HepG2 (cell line): ENCODE measurements around the gene IL16. TPM values are rescaled to one million over a fixed set of nuclear protein-coding genes. Genes with fewer than 3 reads are reported as not detected.
A peak's percentile ranks its signal among the peaks of the same experiment; 100 is the strongest.

ENCODE experiments used
- AGO1 ChIP-seq: fragments of 200-400 bp; formaldehyde crosslinking; IDR thresholded peaks from 2 replicates; pipeline ENCODE4 v1.6.1; 2017; ENCODE audit warnings: mild to moderate bottlenecking, low read depth, low read length, moderate library complexity; ENCODE audit not compliant: poor library complexity, severe bottlenecking
- AGO2 ChIP-seq: fragments of 200-400 bp; formaldehyde crosslinking; optimal IDR thresholded peaks from 2 replicates; pipeline ENCODE3; 2017; ENCODE audit warnings: mild to moderate bottlenecking, low read depth, low read length, moderate library complexity
- ELF3 ChIP-seq: IDR thresholded peaks from 2 replicates; pipeline ENCODE4 v1.6.1; 2016; ENCODE audit warnings: missing genetic modification reagents, missing compliant biosample characterization
- GABPB1 ChIP-seq: IDR thresholded peaks from 2 replicates; pipeline ENCODE4 v1.6.1; 2016; ENCODE audit warnings: mild to moderate bottlenecking, missing genetic modification reagents, moderate library complexity, missing compliant biosample characterization
- HES4 ChIP-seq: sonication (generic); formaldehyde crosslinking; IDR thresholded peaks from 2 replicates; pipeline ENCODE4 v1.9.0; 2021; ENCODE audit warnings: mild to moderate bottlenecking, missing genetic modification reagents, borderline replicate concordance
- HNRNPL ChIP-seq: fragments of 200-400 bp; formaldehyde crosslinking; IDR thresholded peaks from 2 replicates; pipeline ENCODE4 v1.6.1; 2017; ENCODE audit warnings: mild to moderate bottlenecking, low read depth, low read length
- IRX3 ChIP-seq: sonication (generic); formaldehyde crosslinking; IDR thresholded peaks from 2 replicates; pipeline ENCODE4 v1.8.1; 2023; ENCODE audit warnings: mild to moderate bottlenecking, low read depth, missing genetic modification reagents, borderline replicate concordance
- KDM6A ChIP-seq: IDR thresholded peaks from 2 replicates; pipeline ENCODE4 v1.6.1; 2016; ENCODE audit warnings: low read depth
- NFRKB ChIP-seq: fragments of 450-650 bp; IDR thresholded peaks from 2 replicates; pipeline ENCODE4 v1.6.1; 2017
- RFX3 ChIP-seq: IDR thresholded peaks from 2 replicates; pipeline ENCODE4 v1.6.1; 2016; ENCODE audit warnings: missing biosample characterization, missing genetic modification reagents
- RNF2 ChIP-seq: fragments of 450-650 bp; conservative IDR thresholded peaks from 2 replicates; pipeline ENCODE4 v1.6.1; 2016; ENCODE audit warnings: low read depth
- SP2 ChIP-seq: sonication (generic); formaldehyde crosslinking; IDR thresholded peaks from 2 replicates; pipeline ENCODE4 v1.5.1; 2020; ENCODE audit warnings: mild to moderate bottlenecking, missing genetic modification reagents
- ZFX ChIP-seq: sonication (generic); formaldehyde crosslinking; IDR thresholded peaks from 2 replicates; pipeline ENCODE4 v1.4.0; 2020; ENCODE audit warnings: mild to moderate bottlenecking, low read depth, missing genetic modification reagents, moderate library complexity
- ZNF232 ChIP-seq: sonication (generic); formaldehyde crosslinking; IDR thresholded peaks from 2 replicates; pipeline ENCODE4 v1.4.0; 2020; ENCODE audit warnings: missing genetic modification reagents, borderline replicate concordance
- ZNF317 ChIP-seq: sonication (generic); formaldehyde crosslinking; IDR thresholded peaks from 2 replicates; pipeline ENCODE4 v1.5.0; 2020; ENCODE audit warnings: mild to moderate bottlenecking, missing genetic modification reagents
- ZNF670 ChIP-seq: sonication (generic); formaldehyde crosslinking; IDR thresholded peaks from 2 replicates; pipeline ENCODE4 v1.8.0; 2022; ENCODE audit warnings: mild to moderate bottlenecking, missing genetic modification reagents, borderline replicate concordance
- ZNF703 ChIP-seq: sonication (generic); formaldehyde crosslinking; IDR thresholded peaks from 2 replicates; pipeline ENCODE4 v1.5.1; 2020; ENCODE audit warnings: missing genetic modification reagents, mild to moderate bottlenecking, moderate library complexity, borderline replicate concordance
- ZNF83 ChIP-seq: sonication (generic); formaldehyde crosslinking; IDR thresholded peaks from 2 replicates; pipeline ENCODE4 v1.4.0; 2020; ENCODE audit warnings: missing genetic modification reagents, mild to moderate bottlenecking, borderline replicate concordance
- polyA plus RNA-seq, 8 experiments: library from polyadenylated mRNA; depleted of rRNA in 3 of 8; stranded (reverse) in 7 of 8; unstranded in 1 of 8; fragments of >200 nt; fragmentation: Illumina TruSeq in 4 of 8; extraction: Trizol in 4 of 8; gene quantifications; 2 replicates each; pipeline versions ENCODE4 v1.2.1 to v1.2.3, GENCODE V29; 2011 to 2016; ENCODE audit warnings: low read depth in 4 of 8, missing spikeins in 1 of 8, mixed read lengths in 1 of 8; ENCODE audit not compliant: insufficient read depth in 1 of 8
- total RNA-seq, 5 experiments: library from RNA; depleted of rRNA; stranded (reverse); fragments of >200 nt; fragmentation: Illumina TruSeq; extraction: Trizol; gene quantifications; 2 replicates each; pipeline ENCODE4 v1.2.3, GENCODE V29; 2016; ENCODE audit warnings: low read depth in 1 of 5
- TF ChIP-seq, protein P1 (sequence below): sonication (generic); formaldehyde crosslinking; IDR thresholded peaks from 2 replicates; pipeline ENCODE4 v1.9.0; 2021; ENCODE audit warnings: missing genetic modification reagents, borderline replicate concordance
- TF ChIP-seq, protein P2 (sequence below): IDR thresholded peaks from 2 replicates; pipeline ENCODE4 v1.6.1; 2016; ENCODE audit warnings: missing biosample characterization, missing genetic modification reagents, low read depth
- TF ChIP-seq, protein P3 (sequence below): sonication (generic); formaldehyde crosslinking; IDR thresholded peaks from 2 replicates; pipeline ENCODE4 v1.9.0; 2022; ENCODE audit warnings: missing genetic modification reagents, mild to moderate bottlenecking, borderline replicate concordance
- TF ChIP-seq, protein P4 (sequence below): IDR thresholded peaks from 2 replicates; pipeline ENCODE4 v1.6.1; 2016; ENCODE audit warnings: low read depth

The IL16 gene
- total and polyA plus RNA-seq, 2 of the 13 experiments (the other 11 are each of a cell fraction or from before 2014, with no cell fraction given), result 0.03 TPM; not detected in 1

DNA sequence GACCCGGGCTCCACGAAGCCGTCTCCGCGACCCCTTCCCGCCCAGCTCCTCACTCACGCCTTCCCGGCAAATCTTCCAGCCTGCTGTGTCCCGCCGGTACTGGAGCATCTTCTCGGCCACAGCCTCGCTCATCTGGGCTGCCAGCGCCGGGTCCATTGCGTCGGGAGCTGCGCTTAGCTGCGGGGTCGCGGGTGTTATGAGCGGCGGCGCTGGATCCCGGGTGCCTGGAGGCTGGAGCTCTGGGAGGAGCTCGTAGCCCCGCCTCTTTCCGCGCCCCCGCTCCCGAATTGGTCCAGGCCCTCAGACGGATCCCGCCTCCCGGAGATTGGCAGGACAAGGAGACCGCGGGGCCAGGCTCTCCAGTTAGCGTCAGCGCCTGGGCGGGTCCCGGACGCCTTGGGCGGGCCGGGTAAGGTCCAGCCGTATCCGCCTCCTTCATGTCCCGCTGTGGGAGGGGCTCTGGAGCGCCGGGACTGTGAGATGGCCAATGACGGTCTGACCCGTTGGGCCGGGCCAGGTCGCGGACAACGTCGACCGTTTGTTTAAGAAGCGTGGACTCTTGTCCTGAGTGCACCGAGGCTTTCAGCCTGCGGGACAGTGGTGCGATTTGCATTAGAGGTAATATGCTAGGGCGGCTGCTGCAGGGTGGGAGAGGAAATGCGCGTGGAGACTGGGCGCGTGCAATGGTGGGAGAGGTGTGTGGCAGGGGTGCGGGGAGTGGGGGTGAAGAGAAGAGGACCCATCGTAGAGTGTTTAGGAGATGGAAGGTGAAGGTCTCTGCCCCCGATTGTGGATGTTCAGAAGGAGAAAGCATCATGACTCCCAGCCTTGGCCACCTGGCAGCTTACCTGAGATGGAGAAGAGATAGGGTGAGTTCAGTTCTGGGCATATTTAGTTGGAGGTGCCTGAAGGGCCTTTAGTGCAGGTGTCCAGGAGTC is 127.5 kb downstream of the IL16 start, which contains the start of gene STARD5 (continued):
- TF ChIP-seq RNF2, result peak; percentile 52; the same call in 1 of the 2 replicates
- peak; percentile 45; the same call in 1 of the 2 replicates for TF ChIP-seq ZNF670
- no peak for TF ChIP-seq HNRNPL
- no peak for TF ChIP-seq ZFX
- no peak for TF ChIP-seq ZNF703 (CRISPR knock-in tag)
- TF ChIP-seq SP2 (CRISPR knock-in tag), result peak; percentile 93
- no peak for TF ChIP-seq NFRKB
- TF ChIP-seq, protein P1, sequence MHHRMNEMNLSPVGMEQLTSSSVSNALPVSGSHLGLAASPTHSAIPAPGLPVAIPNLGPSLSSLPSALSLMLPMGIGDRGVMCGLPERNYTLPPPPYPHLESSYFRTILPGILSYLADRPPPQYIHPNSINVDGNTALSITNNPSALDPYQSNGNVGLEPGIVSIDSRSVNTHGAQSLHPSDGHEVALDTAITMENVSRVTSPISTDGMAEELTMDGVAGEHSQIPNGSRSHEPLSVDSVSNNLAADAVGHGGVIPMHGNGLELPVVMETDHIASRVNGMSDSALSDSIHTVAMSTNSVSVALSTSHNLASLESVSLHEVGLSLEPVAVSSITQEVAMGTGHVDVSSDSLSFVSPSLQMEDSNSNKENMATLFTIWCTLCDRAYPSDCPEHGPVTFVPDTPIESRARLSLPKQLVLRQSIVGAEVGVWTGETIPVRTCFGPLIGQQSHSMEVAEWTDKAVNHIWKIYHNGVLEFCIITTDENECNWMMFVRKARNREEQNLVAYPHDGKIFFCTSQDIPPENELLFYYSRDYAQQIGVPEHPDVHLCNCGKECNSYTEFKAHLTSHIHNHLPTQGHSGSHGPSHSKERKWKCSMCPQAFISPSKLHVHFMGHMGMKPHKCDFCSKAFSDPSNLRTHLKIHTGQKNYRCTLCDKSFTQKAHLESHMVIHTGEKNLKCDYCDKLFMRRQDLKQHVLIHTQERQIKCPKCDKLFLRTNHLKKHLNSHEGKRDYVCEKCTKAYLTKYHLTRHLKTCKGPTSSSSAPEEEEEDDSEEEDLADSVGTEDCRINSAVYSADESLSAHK (CRISPR knock-in tag), result no peak
- no peak for TF ChIP-seq AGO2
- no peak; the same call in 1 of the 2 replicates for TF ChIP-seq ZNF232
- no peak for TF ChIP-seq KDM6A
- TF ChIP-seq ZNF83 (CRISPR knock-in tag), result 0 out of 2 replicates have a peak, but pooled peaks have one; percentile 58
- TF ChIP-seq ZNF317 (CRISPR knock-in tag), result peak; percentile 50; the same call in 1 of the 2 replicates
- TF ChIP-seq, protein P2, sequence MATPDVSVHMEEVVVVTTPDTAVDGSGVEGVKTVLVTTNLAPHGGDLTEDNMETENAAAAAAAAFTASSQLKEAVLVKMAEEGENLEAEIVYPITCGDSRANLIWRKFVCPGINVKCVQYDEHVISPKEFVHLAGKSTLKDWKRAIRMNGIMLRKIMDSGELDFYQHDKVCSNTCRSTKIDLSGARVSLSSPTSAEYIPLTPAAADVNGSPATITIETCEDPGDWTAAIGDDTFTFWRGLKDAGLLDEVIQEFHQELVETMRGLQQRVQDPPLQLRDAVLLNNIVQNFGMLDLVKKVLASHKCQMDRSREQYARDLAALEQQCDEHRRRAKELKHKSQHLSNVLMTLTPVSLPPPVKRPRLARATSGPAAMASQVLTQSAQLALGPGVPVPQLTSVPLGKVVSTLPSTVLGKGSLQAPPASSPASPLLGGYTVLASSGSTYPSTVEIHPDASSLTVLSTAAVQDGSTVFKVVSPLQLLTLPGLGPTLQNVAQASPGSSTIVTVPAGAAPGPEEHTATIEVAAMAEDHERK (CRISPR knock-in tag), result no peak
- TF ChIP-seq AGO1, result peak; percentile 43
- no peak for TF ChIP-seq HES4 (CRISPR knock-in tag)
- TF ChIP-seq RFX3, result no peak
- TF ChIP-seq, protein P3, sequence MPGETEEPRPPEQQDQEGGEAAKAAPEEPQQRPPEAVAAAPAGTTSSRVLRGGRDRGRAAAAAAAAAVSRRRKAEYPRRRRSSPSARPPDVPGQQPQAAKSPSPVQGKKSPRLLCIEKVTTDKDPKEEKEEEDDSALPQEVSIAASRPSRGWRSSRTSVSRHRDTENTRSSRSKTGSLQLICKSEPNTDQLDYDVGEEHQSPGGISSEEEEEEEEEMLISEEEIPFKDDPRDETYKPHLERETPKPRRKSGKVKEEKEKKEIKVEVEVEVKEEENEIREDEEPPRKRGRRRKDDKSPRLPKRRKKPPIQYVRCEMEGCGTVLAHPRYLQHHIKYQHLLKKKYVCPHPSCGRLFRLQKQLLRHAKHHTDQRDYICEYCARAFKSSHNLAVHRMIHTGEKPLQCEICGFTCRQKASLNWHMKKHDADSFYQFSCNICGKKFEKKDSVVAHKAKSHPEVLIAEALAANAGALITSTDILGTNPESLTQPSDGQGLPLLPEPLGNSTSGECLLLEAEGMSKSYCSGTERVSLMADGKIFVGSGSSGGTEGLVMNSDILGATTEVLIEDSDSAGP (CRISPR knock-in tag), result peak; percentile 50; the same call in 1 of the 2 replicates
- TF ChIP-seq, protein P4, sequence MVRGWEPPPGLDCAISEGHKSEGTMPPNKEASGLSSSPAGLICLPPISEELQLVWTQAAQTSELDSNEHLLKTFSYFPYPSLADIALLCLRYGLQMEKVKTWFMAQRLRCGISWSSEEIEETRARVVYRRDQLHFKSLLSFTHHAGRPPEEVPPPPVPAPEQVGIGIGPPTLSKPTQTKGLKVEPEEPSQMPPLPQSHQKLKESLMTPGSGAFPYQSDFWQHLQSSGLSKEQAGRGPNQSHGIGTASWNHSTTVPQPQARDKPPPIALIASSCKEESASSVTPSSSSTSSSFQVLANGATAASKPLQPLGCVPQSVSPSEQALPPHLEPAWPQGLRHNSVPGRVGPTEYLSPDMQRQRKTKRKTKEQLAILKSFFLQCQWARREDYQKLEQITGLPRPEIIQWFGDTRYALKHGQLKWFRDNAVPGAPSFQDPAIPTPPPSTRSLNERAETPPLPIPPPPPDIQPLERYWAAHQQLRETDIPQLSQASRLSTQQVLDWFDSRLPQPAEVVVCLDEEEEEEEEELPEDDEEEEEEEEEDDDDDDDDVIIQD (CRISPR knock-in tag), result no peak
- no peak for TF ChIP-seq IRX3 (CRISPR knock-in tag)
- TF ChIP-seq GABPB1, result peak; percentile 74
- TF ChIP-seq ELF3 (CRISPR knock-in tag), result peak; percentile 29; the same call in 1 of the 2 replicates
